ENCODE data around the gene DMC1.
A peak's percentile ranks its signal among the peaks of the same experiment; 100 is the strongest.
"Not testable (repeated sequence)": the region's sequence is repeated elsewhere in the genome, so short reads cannot be mapped to it uniquely, and the experiment has no call there.

DMC1 gene, protein sequence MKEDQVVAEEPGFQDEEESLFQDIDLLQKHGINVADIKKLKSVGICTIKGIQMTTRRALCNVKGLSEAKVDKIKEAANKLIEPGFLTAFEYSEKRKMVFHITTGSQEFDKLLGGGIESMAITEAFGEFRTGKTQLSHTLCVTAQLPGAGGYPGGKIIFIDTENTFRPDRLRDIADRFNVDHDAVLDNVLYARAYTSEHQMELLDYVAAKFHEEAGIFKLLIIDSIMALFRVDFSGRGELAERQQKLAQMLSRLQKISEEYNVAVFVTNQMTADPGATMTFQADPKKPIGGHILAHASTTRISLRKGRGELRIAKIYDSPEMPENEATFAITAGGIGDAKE

DNA sequence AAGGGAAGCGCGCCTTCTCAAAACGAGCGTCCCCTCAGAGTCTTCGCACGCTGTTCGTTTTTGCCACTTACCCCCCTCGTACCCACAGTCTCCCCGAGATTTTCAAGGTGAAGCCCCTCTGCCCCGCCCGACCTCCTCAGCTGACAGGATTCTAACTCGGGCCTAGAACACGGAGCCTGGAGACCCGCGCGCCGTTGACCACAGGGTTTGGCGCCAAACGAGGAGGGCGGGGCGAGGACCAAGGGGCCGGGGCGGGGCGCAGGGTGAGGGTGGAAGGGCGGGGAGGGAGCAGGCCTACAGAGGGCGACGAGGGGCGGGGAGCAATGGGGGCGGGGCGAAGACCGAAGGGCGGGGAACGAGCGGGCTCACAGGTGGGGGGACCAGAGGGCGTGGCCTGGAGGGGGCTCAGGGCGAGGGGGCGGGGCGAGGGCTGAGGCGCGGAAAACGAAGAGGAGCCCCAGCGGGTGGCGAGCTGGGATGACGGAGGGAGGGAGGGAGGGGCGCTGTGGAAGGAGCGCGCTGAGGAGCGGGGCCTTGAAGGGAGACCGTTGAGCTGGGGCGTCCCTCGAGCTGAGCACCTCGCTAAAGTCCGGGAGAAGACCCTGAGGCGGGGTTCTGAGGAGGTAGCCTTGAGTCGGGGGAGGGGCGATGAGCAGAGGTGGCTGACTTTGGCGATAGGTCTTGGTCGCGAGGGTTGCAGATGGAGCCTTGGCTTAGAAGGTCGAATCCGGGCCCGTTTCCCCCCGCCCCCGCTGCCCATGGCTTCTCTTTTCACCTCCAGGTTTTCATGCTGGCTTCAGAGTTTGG, at the start of gene DMC1:
DMC1 (minus strand) TSS at position 212 of the 807 bp plus-strand sequence. CDS start 1,927 bp downstream, outside the sequence.
- Histone ChIP-seq H3K4me3 (ENCODE audit: severe bottlenecking) (peak within 1 kb of the TSS; percentile 57), H3K27ac (ENCODE audit: poor library complexity, severe bottlenecking) (peak within 1 kb of the TSS; percentile 20), H3K9me3 (ENCODE audit: severe bottlenecking) (no peaks in the 10 kb centered on the region), H3K4me1 (ENCODE audit: insufficient read depth, poor library complexity, severe bottlenecking) (peaks cover 10% of the 10 kb centered on the region), H3K27me3 (ENCODE audit: insufficient read depth, poor library complexity, severe bottlenecking) (no peaks in the 10 kb centered on the region), H3K36me3 (ENCODE audit: low read depth) (no peaks in the 10 kb centered on the region)
- TF ChIP-seq, protein P1, sequence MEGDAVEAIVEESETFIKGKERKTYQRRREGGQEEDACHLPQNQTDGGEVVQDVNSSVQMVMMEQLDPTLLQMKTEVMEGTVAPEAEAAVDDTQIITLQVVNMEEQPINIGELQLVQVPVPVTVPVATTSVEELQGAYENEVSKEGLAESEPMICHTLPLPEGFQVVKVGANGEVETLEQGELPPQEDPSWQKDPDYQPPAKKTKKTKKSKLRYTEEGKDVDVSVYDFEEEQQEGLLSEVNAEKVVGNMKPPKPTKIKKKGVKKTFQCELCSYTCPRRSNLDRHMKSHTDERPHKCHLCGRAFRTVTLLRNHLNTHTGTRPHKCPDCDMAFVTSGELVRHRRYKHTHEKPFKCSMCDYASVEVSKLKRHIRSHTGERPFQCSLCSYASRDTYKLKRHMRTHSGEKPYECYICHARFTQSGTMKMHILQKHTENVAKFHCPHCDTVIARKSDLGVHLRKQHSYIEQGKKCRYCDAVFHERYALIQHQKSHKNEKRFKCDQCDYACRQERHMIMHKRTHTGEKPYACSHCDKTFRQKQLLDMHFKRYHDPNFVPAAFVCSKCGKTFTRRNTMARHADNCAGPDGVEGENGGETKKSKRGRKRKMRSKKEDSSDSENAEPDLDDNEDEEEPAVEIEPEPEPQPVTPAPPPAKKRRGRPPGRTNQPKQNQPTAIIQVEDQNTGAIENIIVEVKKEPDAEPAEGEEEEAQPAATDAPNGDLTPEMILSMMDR (IDR thresholded peaks at IDR 0.05; ENCODE audit: poor library complexity, severe bottlenecking), result no peak
- peak; percentile 84 for ATAC-seq (ENCODE audit: low read depth)
- DNase-seq (ENCODE audit: low spot score), result peak; percentile 92

DNA sequence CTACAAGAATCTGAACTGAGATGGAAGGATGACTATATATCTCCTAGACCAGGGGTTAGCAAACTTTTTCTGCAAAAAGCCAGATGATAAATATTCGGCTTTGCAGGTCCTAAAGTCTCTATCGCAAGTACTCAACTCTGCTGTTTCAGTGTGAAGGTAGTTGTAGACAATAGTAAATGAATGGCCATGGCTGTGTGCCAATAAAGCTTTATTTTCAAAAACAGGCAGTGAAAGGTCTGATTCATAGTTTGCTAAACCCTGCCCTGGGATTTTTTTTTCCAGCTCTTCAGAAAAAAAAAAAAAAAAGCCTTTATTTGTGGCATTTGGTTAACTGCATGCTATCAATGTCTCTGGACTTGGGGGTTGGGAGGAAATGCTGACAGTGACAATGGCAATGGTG, 48.7 kb upstream of the DMC1 start:
- TF ChIP-seq, protein P1 (IDR thresholded peaks at IDR 0.05; ENCODE audit: poor library complexity, severe bottlenecking), result no peak

GRCh38 chr22:38618258-38618657, 48.3 kb upstream of the DMC1 start:
- no peak overlapping the region for H3K4me3 ChIP-seq (ENCODE audit: severe bottlenecking)
- H3K9me3 ChIP-seq (ENCODE audit: severe bottlenecking), result no peaks in the 10 kb centered on the region
- no peaks in the 10 kb centered on the region for H3K4me1 ChIP-seq (ENCODE audit: insufficient read depth, poor library complexity, severe bottlenecking)
- no peaks in the 10 kb centered on the region for H3K36me3 ChIP-seq (ENCODE audit: low read depth)
- no peak for ATAC-seq (ENCODE audit: low read depth)
- H3K27ac ChIP-seq (ENCODE audit: poor library complexity, severe bottlenecking), result no peak overlapping the region
- TF ChIP-seq, protein P1 (IDR thresholded peaks at IDR 0.05; ENCODE audit: poor library complexity, severe bottlenecking), result no peak
- H3K27me3 ChIP-seq (ENCODE audit: insufficient read depth, poor library complexity, severe bottlenecking), result no peaks in the 10 kb centered on the region
- DNase-seq (ENCODE audit: low spot score), result no peak

More for the DNA sequence above, 48.7 kb upstream of the DMC1 start:
- Histone ChIP-seq H3K4me3 (ENCODE audit: severe bottlenecking) (no peak overlapping the region), H3K9me3 (ENCODE audit: severe bottlenecking) (no peaks in the 10 kb centered on the region), H3K4me1 (ENCODE audit: insufficient read depth, poor library complexity, severe bottlenecking) (no peaks in the 10 kb centered on the region), H3K27ac (ENCODE audit: poor library complexity, severe bottlenecking) (no peak overlapping the region), H3K27me3 (ENCODE audit: insufficient read depth, poor library complexity, severe bottlenecking) (no peaks in the 10 kb centered on the region), H3K36me3 (ENCODE audit: low read depth) (no peaks in the 10 kb centered on the region)
- DNase-seq (ENCODE audit: low spot score), result no peak
- no peak for ATAC-seq (ENCODE audit: low read depth)

- not testable (repeated sequence) for H3K4me1 ChIP-seq (ENCODE audit: insufficient read depth, poor library complexity, severe bottlenecking); H3K27me3 ChIP-seq (ENCODE audit: insufficient read depth, poor library complexity, severe bottlenecking); H3K27ac ChIP-seq (ENCODE audit: poor library complexity, severe bottlenecking); ATAC-seq (ENCODE audit: low read depth); DNase-seq (ENCODE audit: low spot score); H3K9me3 ChIP-seq (ENCODE audit: severe bottlenecking); H3K4me3 ChIP-seq (ENCODE audit: severe bottlenecking); H3K36me3 ChIP-seq (ENCODE audit: low read depth)
Observed at GRCh38 chr22:38615064-38615405, 45.1 kb upstream of the DMC1 start.

DNA sequence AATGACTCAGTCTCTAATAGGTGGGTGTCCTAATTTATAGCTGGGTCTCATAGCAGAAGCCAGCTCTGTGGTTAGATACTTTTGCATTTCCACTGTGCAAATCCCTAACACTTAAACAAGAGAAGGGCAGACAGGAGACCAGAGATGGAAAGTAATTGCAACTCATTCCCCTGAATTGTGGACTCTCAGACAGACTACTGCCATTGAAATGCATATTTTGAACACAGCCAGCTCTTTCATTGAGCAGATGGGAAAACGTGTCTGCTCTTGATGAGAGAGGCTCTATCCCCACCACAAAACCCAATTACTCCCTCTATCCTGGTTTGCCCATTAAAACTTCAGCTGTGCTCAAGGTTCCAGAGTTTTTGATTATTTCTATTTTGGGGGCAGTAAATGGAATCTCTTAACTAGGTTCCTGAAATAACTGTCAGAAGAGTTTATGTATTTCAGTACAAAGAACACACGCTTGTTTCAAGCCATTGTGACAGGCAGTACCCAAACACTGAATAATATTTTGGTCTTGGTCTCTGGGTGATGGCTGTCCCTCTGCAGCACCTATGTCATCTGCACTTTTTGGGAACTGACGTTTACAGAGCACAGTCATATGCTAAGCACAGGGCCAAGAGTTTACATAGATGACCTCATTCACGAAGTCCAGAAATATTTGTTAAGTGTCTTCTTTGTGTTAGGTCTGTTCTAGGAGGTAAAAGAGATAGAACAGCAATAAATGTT, 44.5 kb upstream of the DMC1 start:
- ATAC-seq (ENCODE audit: low read depth), result no peak
- H3K36me3 ChIP-seq (ENCODE audit: low read depth), result no peaks in the 10 kb centered on the region
- no peaks in the 10 kb centered on the region for H3K27me3 ChIP-seq (ENCODE audit: insufficient read depth, poor library complexity, severe bottlenecking)
- H3K4me1 ChIP-seq (ENCODE audit: insufficient read depth, poor library complexity, severe bottlenecking), result no peaks in the 10 kb centered on the region
- TF ChIP-seq, protein P1 (IDR thresholded peaks at IDR 0.05; ENCODE audit: poor library complexity, severe bottlenecking), result no peak
- no peak overlapping the region for H3K27ac ChIP-seq (ENCODE audit: poor library complexity, severe bottlenecking)
- no peak for DNase-seq (ENCODE audit: low spot score)
- H3K9me3 ChIP-seq (ENCODE audit: severe bottlenecking), result no peaks in the 10 kb centered on the region
- no peak overlapping the region for H3K4me3 ChIP-seq (ENCODE audit: severe bottlenecking)

Data from RWPE2 (cell line).